Measurements from ENCODE around the gene ANXA11.

ANXA11 gene

DNA sequence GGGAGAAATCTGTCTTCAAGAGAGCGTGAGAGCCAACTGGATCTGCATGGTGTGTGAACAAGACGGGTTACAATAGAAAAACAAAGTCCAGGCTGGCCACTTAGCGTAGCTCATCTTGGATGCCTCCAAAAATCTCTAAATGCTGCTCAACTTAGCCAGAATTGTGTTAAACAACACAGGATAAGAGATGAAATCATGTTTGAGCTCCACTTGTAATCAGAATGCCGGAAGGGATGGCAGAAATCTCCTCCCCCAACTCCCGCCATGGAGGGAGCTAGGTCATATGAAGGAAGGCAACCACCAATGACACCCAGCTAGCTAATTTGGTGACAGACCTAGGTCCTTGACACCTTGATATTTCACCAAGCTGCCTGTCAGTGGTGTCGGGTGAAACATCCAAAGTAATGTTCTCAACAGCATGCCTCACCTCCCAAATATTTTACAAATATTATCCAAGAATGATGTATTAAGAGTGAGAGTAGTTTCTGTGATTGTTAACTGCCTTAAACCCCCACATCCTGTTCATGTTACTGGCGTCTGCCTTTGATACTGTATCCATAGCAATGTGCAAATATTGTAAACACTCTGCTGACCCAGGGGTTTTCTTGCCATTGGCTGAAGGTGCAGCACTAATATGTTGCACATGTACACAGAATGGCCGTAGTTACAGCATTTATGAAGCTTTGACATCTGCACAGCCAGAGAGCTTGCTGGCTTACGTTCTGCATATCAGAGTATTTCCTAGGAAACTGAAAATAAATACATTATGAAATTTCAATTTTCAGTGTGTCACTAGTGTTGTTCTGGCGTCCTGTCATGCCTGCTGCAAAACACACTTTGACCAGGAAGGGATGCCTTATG lies 101.0 kb downstream of the ANXA11 start:
- TF ChIP-seq, protein P1, sequence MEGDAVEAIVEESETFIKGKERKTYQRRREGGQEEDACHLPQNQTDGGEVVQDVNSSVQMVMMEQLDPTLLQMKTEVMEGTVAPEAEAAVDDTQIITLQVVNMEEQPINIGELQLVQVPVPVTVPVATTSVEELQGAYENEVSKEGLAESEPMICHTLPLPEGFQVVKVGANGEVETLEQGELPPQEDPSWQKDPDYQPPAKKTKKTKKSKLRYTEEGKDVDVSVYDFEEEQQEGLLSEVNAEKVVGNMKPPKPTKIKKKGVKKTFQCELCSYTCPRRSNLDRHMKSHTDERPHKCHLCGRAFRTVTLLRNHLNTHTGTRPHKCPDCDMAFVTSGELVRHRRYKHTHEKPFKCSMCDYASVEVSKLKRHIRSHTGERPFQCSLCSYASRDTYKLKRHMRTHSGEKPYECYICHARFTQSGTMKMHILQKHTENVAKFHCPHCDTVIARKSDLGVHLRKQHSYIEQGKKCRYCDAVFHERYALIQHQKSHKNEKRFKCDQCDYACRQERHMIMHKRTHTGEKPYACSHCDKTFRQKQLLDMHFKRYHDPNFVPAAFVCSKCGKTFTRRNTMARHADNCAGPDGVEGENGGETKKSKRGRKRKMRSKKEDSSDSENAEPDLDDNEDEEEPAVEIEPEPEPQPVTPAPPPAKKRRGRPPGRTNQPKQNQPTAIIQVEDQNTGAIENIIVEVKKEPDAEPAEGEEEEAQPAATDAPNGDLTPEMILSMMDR (IDR thresholded peaks at IDR 0.05), result no peak
